D721Med (cell line): Measurements from ENCODE around the gene DEDD2.

ENCODE experiments used
- DNase-seq: peaks from one replicate; pipeline ENCODE4 v3.0.0; 2011; ENCODE audit warnings: low spot score; ENCODE audit not compliant: insufficient read length
- FAIRE-seq: peaks from 2 replicates; lab custom pipeline; 2011; peaks lifted over from hg19 to GRCh38; lab: Jason Lieb, UNC
- TF ChIP-seq, protein P1 (sequence below): IDR thresholded peaks from 2 replicates; pipeline ENCODE4 v1.5.1; 2012; ENCODE audit warnings: mild to moderate bottlenecking, control low read depth; ENCODE audit not compliant: insufficient read depth; ENCODE audit errors: missing control alignments

Gene DEDD2

DNA sequence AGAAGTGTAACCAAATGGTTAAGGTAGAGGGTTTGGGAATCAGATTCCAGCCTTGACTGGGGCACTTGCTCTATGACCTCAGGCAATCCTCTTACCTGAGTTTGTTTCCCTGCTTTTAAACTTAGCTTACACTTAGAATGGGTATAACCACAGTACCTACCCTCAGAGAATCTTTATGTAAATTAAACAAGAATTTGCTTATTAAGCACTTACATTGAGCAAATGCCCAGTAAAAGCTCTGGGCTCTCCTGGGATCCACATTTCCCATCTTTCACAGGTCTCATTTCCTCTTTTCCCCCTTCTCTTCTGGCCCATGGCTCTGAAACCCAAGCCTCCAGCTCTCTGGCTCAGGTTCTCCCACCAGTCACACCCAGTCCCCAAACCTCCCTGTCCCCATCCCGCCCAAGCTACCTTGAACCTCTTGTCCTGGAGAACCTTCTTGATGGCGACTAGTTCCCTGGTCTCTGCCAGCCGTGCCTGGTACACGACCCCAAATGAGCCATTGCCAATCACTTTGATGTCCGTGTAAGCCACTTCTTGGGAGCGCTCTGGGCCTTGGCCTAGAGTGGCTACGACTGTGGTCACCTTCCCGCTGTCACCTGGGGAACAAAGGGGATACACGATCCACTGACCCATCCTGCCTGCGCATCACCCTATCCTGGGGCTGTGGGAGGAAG, 22.2 kb upstream of the DEDD2 start:
- TF ChIP-seq, protein P1, sequence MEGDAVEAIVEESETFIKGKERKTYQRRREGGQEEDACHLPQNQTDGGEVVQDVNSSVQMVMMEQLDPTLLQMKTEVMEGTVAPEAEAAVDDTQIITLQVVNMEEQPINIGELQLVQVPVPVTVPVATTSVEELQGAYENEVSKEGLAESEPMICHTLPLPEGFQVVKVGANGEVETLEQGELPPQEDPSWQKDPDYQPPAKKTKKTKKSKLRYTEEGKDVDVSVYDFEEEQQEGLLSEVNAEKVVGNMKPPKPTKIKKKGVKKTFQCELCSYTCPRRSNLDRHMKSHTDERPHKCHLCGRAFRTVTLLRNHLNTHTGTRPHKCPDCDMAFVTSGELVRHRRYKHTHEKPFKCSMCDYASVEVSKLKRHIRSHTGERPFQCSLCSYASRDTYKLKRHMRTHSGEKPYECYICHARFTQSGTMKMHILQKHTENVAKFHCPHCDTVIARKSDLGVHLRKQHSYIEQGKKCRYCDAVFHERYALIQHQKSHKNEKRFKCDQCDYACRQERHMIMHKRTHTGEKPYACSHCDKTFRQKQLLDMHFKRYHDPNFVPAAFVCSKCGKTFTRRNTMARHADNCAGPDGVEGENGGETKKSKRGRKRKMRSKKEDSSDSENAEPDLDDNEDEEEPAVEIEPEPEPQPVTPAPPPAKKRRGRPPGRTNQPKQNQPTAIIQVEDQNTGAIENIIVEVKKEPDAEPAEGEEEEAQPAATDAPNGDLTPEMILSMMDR: no peak
- FAIRE-seq (no peak), DNase-seq (no peak)

DNA sequence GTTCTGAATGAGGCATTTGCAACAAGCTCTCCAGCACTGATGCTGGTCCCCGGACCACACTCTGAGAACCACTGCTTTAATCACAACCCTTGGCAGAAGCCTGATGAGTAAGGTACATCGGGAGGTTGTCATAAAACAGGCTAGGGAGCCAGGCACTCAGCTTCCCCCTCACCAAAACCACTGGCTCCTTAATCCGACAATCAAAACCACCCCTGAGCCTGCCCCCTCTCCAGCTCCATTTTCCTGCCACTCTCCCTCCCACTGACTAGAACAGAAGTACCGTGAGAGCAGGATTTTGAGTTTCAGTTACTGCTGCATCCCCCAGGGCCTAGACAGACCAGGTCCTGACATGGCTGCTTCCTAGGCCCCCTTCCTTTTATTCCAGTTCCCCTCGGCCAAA, 17.7 kb upstream of the DEDD2 start:
- FAIRE-seq (no peak), DNase-seq (no peak)
- TF ChIP-seq, protein P1: no peak

DNA sequence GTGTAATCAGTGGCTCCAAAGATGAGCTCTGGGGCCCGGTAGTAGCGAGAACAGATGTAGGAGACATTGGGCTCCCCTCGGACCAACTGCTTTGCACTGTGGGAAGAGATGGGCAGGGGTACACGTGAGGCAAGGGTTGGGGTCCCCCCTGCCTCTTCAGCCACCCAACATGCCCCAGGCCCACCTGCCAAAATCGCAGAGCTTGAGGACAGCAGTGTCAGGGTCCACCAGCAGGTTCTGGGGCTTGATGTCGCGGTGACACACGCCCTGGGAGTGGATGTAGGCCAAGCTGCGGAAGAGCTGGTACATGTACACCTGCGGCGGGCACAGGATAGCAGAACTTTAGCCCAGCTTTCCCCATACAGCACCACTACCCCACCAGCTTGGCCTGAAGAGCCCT, 16.9 kb upstream of the DEDD2 start:
- no peak for FAIRE-seq
- no peak for DNase-seq

DNA sequence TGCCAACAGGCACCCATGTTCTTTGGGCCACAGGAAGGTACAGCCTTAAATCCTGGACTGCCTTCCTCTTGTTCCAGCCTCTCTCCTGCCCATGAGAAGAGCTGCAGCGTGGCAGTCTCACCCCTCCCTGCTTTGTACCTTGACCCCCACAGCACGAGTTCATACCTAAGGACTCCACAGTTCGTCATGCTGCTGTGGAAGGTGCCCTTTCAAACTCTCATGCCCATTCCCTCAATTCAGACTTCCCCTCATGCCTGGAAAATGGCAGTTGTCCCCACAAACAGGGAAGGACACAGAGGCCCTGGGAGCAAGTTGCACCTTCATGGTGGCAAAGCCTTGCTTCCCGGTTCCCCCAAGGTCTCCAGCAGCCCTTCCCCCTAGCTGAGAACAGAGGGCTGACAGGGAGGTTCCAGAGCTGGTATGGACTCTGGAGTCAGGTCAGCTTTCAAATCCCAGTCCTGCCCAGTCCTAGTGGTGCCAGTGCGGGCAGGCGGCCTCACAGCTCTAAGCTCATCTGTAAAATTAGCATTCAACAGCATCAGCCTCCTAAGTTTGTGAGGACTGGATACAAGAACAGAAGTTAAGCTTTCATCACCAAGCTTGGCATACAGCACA, 16.3 kb upstream of the DEDD2 start:
- TF ChIP-seq, protein P1: no peak
- DNase-seq: no peak
- no peak for FAIRE-seq

More for the DNA sequence above, 16.9 kb upstream of the DEDD2 start:
- TF ChIP-seq, protein P1: no peak

DNA sequence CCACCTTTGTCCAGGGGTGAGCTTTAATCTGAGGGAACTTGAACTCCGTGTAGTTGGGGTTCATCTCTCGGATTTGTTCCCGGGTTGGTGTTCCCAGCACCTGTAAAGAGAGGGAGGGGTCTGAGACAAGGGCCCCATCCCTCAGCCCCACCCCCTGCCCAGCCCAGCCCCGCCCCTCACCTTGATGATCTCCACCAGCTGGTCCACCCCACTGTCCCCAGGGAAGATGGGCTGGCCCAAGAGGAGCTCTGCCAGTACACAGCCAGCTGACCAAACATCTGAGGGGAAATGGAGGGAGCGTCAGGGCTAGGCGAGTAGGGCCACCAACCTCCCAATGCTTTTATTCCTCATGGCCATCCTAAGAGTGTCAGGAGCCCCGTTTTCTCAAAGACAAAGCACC, 15.6 kb upstream of the DEDD2 start:
- TF ChIP-seq, protein P1: no peak
- DNase-seq (no peak), FAIRE-seq (no peak)

DNA sequence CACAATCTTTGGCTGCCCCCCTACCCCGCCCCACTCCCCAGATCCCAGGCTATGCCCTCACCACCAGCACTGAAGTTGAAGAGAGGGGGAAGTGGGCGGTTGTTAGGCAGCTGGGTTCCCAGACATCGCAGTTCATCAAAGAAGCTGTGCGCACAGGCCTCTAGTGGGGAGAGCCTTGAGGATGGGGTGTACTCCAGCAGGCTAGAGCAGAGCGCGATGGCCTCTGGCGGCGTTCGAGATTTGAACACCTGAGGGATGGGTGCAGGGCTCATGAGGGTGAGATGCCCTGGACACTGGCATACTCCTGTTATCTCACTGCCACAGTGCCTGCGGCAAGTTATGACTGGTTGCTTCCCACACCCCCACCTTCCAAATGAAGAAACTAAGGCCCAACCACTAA, 15.0 kb upstream of the DEDD2 start:
- FAIRE-seq (no peak), DNase-seq (no peak)
- TF ChIP-seq, protein P1: no peak

DNA sequence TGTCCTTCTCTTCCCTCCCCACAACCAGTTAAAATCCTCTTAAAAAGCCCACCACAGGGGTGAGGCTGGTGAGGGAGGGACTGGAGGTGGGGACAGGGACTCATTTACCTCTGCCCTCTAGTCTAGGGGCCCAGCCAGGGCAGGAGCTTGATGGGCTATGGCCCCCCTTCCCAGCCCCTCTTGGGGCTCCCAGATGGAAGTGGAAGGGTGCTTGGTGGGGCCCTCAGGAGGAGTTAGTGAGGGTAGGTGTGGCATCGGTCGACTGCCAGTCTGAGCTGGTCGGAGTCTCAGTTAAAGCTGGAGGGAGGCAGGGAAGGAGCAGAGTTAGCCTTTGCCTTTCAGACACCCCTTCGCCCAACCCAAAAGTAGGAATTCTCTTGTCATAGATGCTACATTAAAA, 13.1 kb upstream of the DEDD2 start:
- FAIRE-seq (no peak), DNase-seq (no peak)
- TF ChIP-seq, protein P1: no peak
